Medulla oblongata (tissue), 1 donor: Measurements from ENCODE around the gene SYNDIG1L.
"Not testable (repeated sequence)": the region's sequence is repeated elsewhere in the genome, so short reads cannot be mapped to it uniquely, and the experiment has no call there.

Experiments used
- DNase-seq: peaks from one replicate; pipeline ENCODE4 v3.0.0-alpha.2; 2015; ENCODE audit errors: extremely low spot score

Gene SYNDIG1L

GRCh38 chr14:74426202-74426582 lies at the start of gene SYNDIG1L:
Gene SYNDIG1L (minus strand): TSS chr14:74426210. CDS start chr14:74409744, 16,466 bp downstream.
- no peak for DNase-seq

GRCh38 chr14:74475678-74476077 lies 49.7 kb upstream of the SYNDIG1L start:
- no peak for DNase-seq

- DNase-seq: no peak
Measured at GRCh38 chr14:74474376-74474775, 48.4 kb upstream of the SYNDIG1L start.

- DNase-seq: no peak
Measured at GRCh38 chr14:74472601-74473000, 46.6 kb upstream of the SYNDIG1L start.

GRCh38 chr14:74469548-74470518 lies 43.8 kb upstream of the SYNDIG1L start:
- DNase-seq: peak; percentile 22

GRCh38 chr14:74468513-74468912 lies 42.5 kb upstream of the SYNDIG1L start:
- no peak for DNase-seq

- DNase-seq: no peak
Measured at GRCh38 chr14:74465335-74465734, 39.3 kb upstream of the SYNDIG1L start.

GRCh38 chr14:74464785-74465184 lies 38.8 kb upstream of the SYNDIG1L start:
- no peak for DNase-seq

- no peak for DNase-seq
Measured at GRCh38 chr14:74463697-74464096, 37.7 kb upstream of the SYNDIG1L start.

- DNase-seq: no peak
Measured at GRCh38 chr14:74462993-74463392, 37.0 kb upstream of the SYNDIG1L start.

GRCh38 chr14:74459976-74460375 lies 34.0 kb upstream of the SYNDIG1L start:
- no peak for DNase-seq

- no peak for DNase-seq
Measured at GRCh38 chr14:74459289-74459946, 33.4 kb upstream of the SYNDIG1L start.

- no peak for DNase-seq
Measured at GRCh38 chr14:74457565-74457895, 31.5 kb upstream of the SYNDIG1L start.

GRCh38 chr14:74456684-74457564 lies 30.9 kb upstream of the SYNDIG1L start:
- DNase-seq: no peak

GRCh38 chr14:74454397-74454796 lies 28.4 kb upstream of the SYNDIG1L start:
- DNase-seq: not testable (repeated sequence)

GRCh38 chr14:74444866-74445265 lies 18.9 kb upstream of the SYNDIG1L start:
- no peak for DNase-seq

- DNase-seq: no peak
Measured at GRCh38 chr14:74442757-74443156, 16.7 kb upstream of the SYNDIG1L start.

GRCh38 chr14:74441113-74441512 lies 15.1 kb upstream of the SYNDIG1L start:
- DNase-seq: no peak

GRCh38 chr14:74438351-74438915 lies 12.4 kb upstream of the SYNDIG1L start:
- no peak for DNase-seq

GRCh38 chr14:74437496-74438053 lies 11.6 kb upstream of the SYNDIG1L start:
- no peak for DNase-seq

- no peak for DNase-seq
Measured at GRCh38 chr14:74434294-74434693, 8.3 kb upstream of the SYNDIG1L start.
